HepG2 (cell line): ENCODE data around the gene MAPRE3. TPM values are rescaled to one million over a fixed set of nuclear protein-coding genes. Genes with fewer than 3 reads are reported as not detected.

Experiments
- ATAC-seq: fragments of 200-7000 bp; cut with Tn5 transposase; 3 replicates; pipeline ENCODE4 v1.9.1; 2020; ENCODE audit warnings: mild to moderate bottlenecking, moderate library complexity
- BruUV-seq: library from RNA; stranded (reverse); fragments of 400-500 nt; replicated peaks from 2 replicates; lab custom pipeline; 2021; lab: Mats Ljungman, UMichigan
- CTCF ChIA-PET: fragments of 300-600 bp; formaldehyde crosslinking; extraction: SDS; loops from one replicate; lab custom pipeline; 2021; ENCODE audit warnings: low total read pairs, inconsistent platforms, low intra/inter-chr PET ratio; lab: Yijun Ruan, JAX
- POLR2A ChIA-PET: fragments of 350-600 bp; sonication (Branson Sonifier 250); formaldehyde crosslinking; loops from one replicate; lab custom pipeline; 2020; ENCODE audit warnings: antibody characterized with exemption, inconsistent platforms; lab: Yijun Ruan, JAX
- DNase-seq: peaks from one replicate; pipeline ENCODE4 v3.0.0-alpha.2; 2015; ENCODE audit warnings: low spot score
- FAIRE-seq: peaks from 3 replicates; lab custom pipeline; 2011; peaks lifted over from hg19 to GRCh38; lab: Jason Lieb, UNC
- H2AFZ ChIP-seq: one replicate; pipeline ENCODE4 v1.6.1; 2011; ENCODE audit warnings: low read length, inconsistent platforms
- H3K27ac ChIP-seq: fragments of 300-600 bp; 3 replicates; pipeline ENCODE4 v1.8.0; 2011; ENCODE audit warnings: mixed run types, mild to moderate bottlenecking, mixed read lengths, low read length, inconsistent platforms; ENCODE audit not compliant: insufficient read depth; ENCODE audit errors: extremely low read length
- H3K27me3 ChIP-seq, 2 experiments: fragments of 200-600 bp in 1 of 2; 2 replicates in 1 of 2; 3 replicates in 1 of 2; pipeline versions ENCODE4 v1.6.0 to v1.8.0; 2011; ENCODE audit warnings: low read length in 2 of 2, mild to moderate bottlenecking in 2 of 2, moderate library complexity in 2 of 2, inconsistent platforms in 1 of 2; ENCODE audit not compliant: insufficient read depth in 2 of 2, control insufficient read depth in 1 of 2
- H3K36me3 ChIP-seq, 2 experiments: fragments of 200-600 bp in 1 of 2; replicated peaks in 1 of 2; 2 replicates in 1 of 2; 3 replicates in 1 of 2; pipeline versions ENCODE4 v1.5.1 to v1.8.0; 2011; ENCODE audit warnings: low read length in 2 of 2, inconsistent platforms in 1 of 2; ENCODE audit not compliant: insufficient read depth in 2 of 2, control insufficient read depth in 1 of 2
- H3K4me1 ChIP-seq: 2 replicates; pipeline ENCODE4 v1.5.1; 2012; ENCODE audit warnings: low read length, inconsistent platforms; ENCODE audit not compliant: insufficient read depth
- H3K4me2 ChIP-seq: 2 replicates; pipeline ENCODE4 v1.6.0; 2011; ENCODE audit warnings: low read depth, low read length, inconsistent platforms
- H3K4me3 ChIP-seq, 3 experiments: fragments of 200-600 bp in 1 of 3; sonication (generic), shearing (Covaris generic) in 1 of 3; replicated peaks in 1 of 3; 2 replicates each; pipeline ENCODE4 v1.5.1; 2011 to 2016; ENCODE audit warnings: low read length in 3 of 3, inconsistent platforms in 2 of 3, low read depth in 2 of 3, mild to moderate bottlenecking in 2 of 3, control low read depth in 1 of 3, mixed read lengths in 1 of 3; ENCODE audit not compliant: insufficient read depth in 1 of 3
- H3K79me2 ChIP-seq: one replicate; pipeline ENCODE4 v1.6.1; 2011; ENCODE audit warnings: low read length, inconsistent platforms; ENCODE audit not compliant: insufficient read depth
- H3K9ac ChIP-seq: 2 replicates; pipeline ENCODE4 v1.6.0; 2011; ENCODE audit warnings: mild to moderate bottlenecking, low read depth, low read length, inconsistent platforms; ENCODE audit not compliant: insufficient read depth
- H3K9me3 ChIP-seq: 2 replicates; pipeline ENCODE4 v1.5.1; 2012; ENCODE audit warnings: mild to moderate bottlenecking, low read length
- H4K20me1 ChIP-seq: 2 replicates; pipeline ENCODE4 v1.6.0; 2011; ENCODE audit warnings: inconsistent platforms, mild to moderate bottlenecking, low read length, moderate library complexity; ENCODE audit not compliant: insufficient read depth
- HDAC2 ChIP-seq: sonication (generic); formaldehyde crosslinking; IDR thresholded peaks from 2 replicates; pipeline ENCODE4 v1.4.0; 2020; ENCODE audit warnings: missing genetic modification reagents
- PRMT3 ChIP-seq: sonication (generic); formaldehyde crosslinking; IDR thresholded peaks from 2 replicates; pipeline ENCODE4 v1.8.1; 2022; ENCODE audit warnings: low read depth, mild to moderate bottlenecking, moderate library complexity, missing genetic modification reagents, borderline replicate concordance
- THRA ChIP-seq: sonication (generic); formaldehyde crosslinking; IDR thresholded peaks from 2 replicates; pipeline ENCODE4 v1.4.0; 2020; ENCODE audit warnings: missing genetic modification reagents, borderline replicate concordance
- WGBS: methylation state at CpG from one replicate; pipeline ENCODE4 v1.1.6; 2017; ENCODE audit warnings: low lambda C conversion rate; 5-methylcytosine and 5-hydroxymethylcytosine counted together
- in situ Hi-C: cut with HindIII; loops from 2 replicates; pipeline ENCODE4 v1.10.0; 2017; ENCODE audit warnings: low pct_unique_long_range_greater_than_20kb; ENCODE audit not compliant: extremely low pct_ligation_motif_present
- intact Hi-C: fragments of 100-400 bp; cut with micrococcal nuclease; formaldehyde crosslinking; loops from one replicate; pipeline ENCODE4 v1.10.0; 2022; ENCODE audit not compliant: unreplicated experiment
- polyA plus RNA-seq, 8 experiments: library from polyadenylated mRNA; depleted of rRNA in 3 of 8; stranded (reverse) in 7 of 8; unstranded in 1 of 8; fragments of >200 nt; fragmentation: Illumina TruSeq in 4 of 8; extraction: Trizol in 4 of 8; gene quantifications; 2 replicates each; pipeline versions ENCODE4 v1.2.1 to v1.2.3, GENCODE V29; 2011 to 2016; ENCODE audit warnings: low read depth in 4 of 8, missing spikeins in 1 of 8, mixed read lengths in 1 of 8; ENCODE audit not compliant: insufficient read depth in 1 of 8
- total RNA-seq, 5 experiments: library from RNA; depleted of rRNA; stranded (reverse); fragments of >200 nt; fragmentation: Illumina TruSeq; extraction: Trizol; gene quantifications; 2 replicates each; pipeline ENCODE4 v1.2.3, GENCODE V29; 2016; ENCODE audit warnings: low read depth in 1 of 5
- TF ChIP-seq, protein P1 (sequence below): sonication (generic); formaldehyde crosslinking; IDR thresholded peaks from 2 replicates; pipeline ENCODE4 v1.5.0; 2020; ENCODE audit warnings: missing genetic modification reagents

MAPRE3 gene
- total and polyA plus RNA-seq, 2 of the 13 experiments (the other 11 are each of a cell fraction or from before 2014, with no cell fraction given) = 0.31 to 0.91 TPM

GRCh38 chr2:26998323-26998722 is 27.9 kb downstream of the MAPRE3 start (continued):
- no peak for TF ChIP-seq THRA (CRISPR knock-in tag)
- no peak for TF ChIP-seq PRMT3 (CRISPR knock-in tag)

GRCh38 chr2:27000228-27000627 is 29.8 kb downstream of the MAPRE3 start:
- 48% methylated on average over 4 of the region's 4 CpGs for WGBS
- DNase-seq (no peak), FAIRE-seq (no peak)
- no TSS peak for BruUV-seq
- CTCF ChIA-PET = no interaction called here
- no peaks in the 10 kb centered on the region for H3K4me1 ChIP-seq
- peaks cover 0 to 8% of the 10 kb centered on the region in 2 experiments; a peak in 1 of 5 replicates for H3K27me3 ChIP-seq
- H3K36me3 ChIP-seq = no peaks in the 10 kb centered on the region
- POLR2A ChIA-PET = no interaction called here
- in situ Hi-C loops = no loop called here
- no peaks in the 10 kb centered on the region for H3K9me3 ChIP-seq
- H3K4me3 ChIP-seq = no peak overlapping the region
- TF ChIP-seq, protein P1, sequence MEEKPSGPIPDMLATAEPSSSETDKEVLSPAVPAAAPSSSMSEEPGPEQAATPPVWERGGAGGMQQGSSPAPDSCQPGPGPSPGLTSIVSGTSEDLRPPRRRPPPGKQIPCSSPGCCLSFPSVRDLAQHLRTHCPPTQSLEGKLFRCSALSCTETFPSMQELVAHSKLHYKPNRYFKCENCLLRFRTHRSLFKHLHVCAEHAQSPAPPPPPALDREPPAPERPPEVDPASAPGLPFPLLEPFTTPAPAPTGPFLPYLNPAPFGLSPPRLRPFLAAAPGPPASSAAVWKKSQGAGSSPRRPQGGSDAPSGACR (CRISPR knock-in tag) = no peak
- no peak for TF ChIP-seq HDAC2 (CRISPR knock-in tag)
- no peak for TF ChIP-seq THRA (CRISPR knock-in tag)
- TF ChIP-seq, all 625 proteins: peak for 0
- no peaks in the 10 kb centered on the region for H3K79me2 ChIP-seq
- intact Hi-C loops = no loop called here
- H3K4me2 ChIP-seq = no peak overlapping the region
- no peaks in the 10 kb centered on the region for H4K20me1 ChIP-seq
- H3K9ac ChIP-seq = no peak overlapping the region
- H3K27ac ChIP-seq = no peak overlapping the region
- no peak overlapping the region for H2AFZ ChIP-seq
- no peak for ATAC-seq
